Jurkat, Clone E6-1 (cell line): Measurements from ENCODE around the gene CUTC. TPM values are rescaled to one million over a fixed set of nuclear protein-coding genes. Genes with fewer than 3 reads are reported as not detected.
"Not testable (repeated sequence)": the region's sequence is repeated elsewhere in the genome, so short reads cannot be mapped to it uniquely, and the experiment has no call there.

Experiments
- DNase-seq: peaks from one replicate; pipeline ENCODE4 v3.0.0-alpha.2; 2011; ENCODE audit warnings: low read depth, low spot score
- H3K4me3 ChIP-seq: 2 replicates; pipeline ENCODE4 v1.5.1; 2011; ENCODE audit warnings: mild to moderate bottlenecking, low read length, control low read depth, moderate library complexity
- polyA plus RNA-seq: library from polyadenylated mRNA; unstranded; fragments of >200 nt; gene quantifications from one replicate; pipeline ENCODE4 v1.2.1, GENCODE V29; 2012; ENCODE audit warnings: missing spikeins; ENCODE audit not compliant: insufficient read length, insufficient read depth

CUTC gene, protein sequence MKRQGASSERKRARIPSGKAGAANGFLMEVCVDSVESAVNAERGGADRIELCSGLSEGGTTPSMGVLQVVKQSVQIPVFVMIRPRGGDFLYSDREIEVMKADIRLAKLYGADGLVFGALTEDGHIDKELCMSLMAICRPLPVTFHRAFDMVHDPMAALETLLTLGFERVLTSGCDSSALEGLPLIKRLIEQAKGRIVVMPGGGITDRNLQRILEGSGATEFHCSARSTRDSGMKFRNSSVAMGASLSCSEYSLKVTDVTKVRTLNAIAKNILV
- 72.5 TPM for polyA plus RNA-seq

- peak within 1 kb of the TSS; percentile 91 for H3K4me3 ChIP-seq
- peak; percentile 94 for DNase-seq
Observed at GRCh38 chr10:99732033-99732842, at the start of gene CUTC, which contains the start of gene COX15. CUTC (plus strand) TSS chr10:99732234; CDS start chr10:99732349, 115 bp downstream. COX15 (minus strand) TSS chr10:99732127; CDS start chr10:99732049, 78 bp downstream.

- no peak for DNase-seq
- no peak overlapping the region for H3K4me3 ChIP-seq
Observed at GRCh38 chr10:99682752-99683151, 49.3 kb upstream of the CUTC start.

DNA sequence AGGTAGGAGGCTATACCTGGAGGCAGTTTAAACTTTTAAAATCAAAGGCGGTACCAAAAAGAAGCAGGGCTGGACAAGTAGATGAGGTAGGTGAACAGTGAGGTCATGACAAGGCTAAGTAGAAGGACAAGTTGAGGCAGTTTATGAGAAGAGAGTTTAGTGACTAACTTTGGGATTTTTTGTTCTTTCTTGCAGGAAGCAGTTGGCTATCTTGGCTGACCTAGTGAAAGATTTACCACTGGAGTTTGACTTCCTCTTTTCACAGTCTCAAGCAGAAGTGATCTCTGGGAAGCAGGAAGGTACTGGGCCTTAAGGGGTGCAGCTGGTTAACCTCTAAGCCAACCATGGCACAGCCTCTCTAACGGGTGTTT, 46.5 kb upstream of the CUTC start:
- no peak for DNase-seq
- no peak overlapping the region for H3K4me3 ChIP-seq

DNA sequence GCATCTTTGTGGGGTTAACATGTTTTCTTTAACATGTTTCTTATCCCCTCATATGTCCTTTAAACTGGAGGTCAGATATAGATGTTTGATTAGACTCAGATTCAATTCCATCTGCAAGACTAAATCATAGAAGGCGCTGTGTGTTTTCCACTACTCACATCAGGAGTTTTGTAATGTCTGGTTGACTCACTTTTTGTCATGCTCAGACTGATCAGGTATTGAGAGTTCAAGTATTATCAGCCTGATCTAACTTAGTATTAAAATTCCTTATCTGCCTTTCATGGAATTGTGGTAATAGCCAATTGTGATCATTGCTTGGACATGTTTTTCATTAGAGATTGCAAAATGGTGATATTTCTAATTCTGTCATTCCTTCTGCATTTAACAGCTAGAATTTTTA, 42.6 kb upstream of the CUTC start:
- no peak overlapping the region for H3K4me3 ChIP-seq
- DNase-seq: no peak

DNA sequence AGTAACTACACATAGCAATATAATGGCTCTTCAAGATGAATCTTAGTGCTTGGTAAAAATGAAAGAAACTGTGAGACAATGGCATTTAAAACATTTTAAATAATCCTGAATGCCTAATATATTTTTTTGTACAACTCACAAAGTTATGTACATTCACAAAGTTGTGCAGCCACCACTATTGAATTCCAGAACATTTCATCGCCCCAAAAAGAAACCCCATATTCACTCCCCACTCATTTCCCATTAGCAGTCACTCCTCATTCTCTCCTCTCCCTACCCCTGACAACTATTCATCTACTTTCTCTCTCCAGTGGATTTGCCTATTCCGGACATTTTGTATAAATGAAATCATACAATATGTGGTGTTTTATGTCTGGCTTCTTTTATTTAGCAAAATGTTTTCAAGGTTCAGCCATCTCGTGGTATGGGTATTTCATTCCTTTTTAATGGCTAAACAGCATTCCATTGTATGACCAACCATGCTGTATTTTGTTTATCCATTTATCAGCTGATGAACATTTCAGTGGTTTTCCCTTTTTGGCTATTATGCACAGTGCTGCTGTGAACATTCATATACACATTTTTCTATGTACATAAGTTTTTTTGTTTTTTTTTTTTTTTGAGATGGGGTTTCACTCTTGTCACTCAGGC, 38.0 kb upstream of the CUTC start:
- DNase-seq: no peak
- H3K4me3 ChIP-seq: no peak overlapping the region

DNA sequence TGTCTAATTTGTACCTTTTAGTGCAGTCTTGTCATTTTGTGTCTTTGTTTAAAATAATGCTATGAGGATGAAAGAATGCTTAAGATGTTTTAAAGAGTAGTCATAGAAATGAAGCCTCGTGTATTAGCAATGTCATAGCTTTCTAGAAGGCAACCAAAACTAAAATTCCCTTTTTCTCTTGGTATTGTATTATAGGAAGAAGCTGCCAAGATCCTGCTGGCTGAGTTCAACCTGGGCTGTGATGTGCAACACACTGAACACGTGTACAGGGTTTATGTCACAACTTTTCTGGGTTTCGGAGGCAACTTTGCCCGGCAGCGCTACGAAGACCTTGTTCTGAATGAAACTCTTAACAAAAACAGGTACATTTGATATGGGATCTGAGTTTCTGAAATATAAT, 36.3 kb upstream of the CUTC start:
- H3K4me3 ChIP-seq: no peak overlapping the region

GRCh38 chr10:99698504-99699080, 33.4 kb upstream of the CUTC start:
- H3K4me3 ChIP-seq: no peak overlapping the region
- no peak for DNase-seq

More for the DNA sequence above, 36.3 kb upstream of the CUTC start:
- no peak for DNase-seq

DNA sequence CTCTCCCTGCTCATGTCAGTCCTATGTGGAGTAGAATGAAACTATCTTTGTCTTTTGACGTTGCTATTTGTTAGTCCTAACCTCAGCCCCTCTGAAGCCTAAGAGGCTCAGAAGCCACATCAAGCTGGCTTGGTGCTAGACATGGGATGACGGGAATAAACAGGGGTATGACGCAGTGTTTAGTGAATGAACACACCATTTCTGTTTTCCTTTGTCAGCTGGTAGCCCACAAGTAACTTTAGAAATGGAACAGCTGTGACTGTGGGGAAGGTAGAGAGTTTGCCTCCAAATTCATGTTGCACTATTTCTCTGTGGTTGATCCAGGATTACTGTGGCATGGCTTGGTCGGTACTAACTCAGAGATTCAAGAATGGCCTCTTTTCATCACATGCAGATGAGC, 31.4 kb upstream of the CUTC start:
- no peak overlapping the region for H3K4me3 ChIP-seq
- DNase-seq: no peak

GRCh38 chr10:99708428-99709012, 23.5 kb upstream of the CUTC start:
- DNase-seq: no peak
- H3K4me3 ChIP-seq: no peak overlapping the region

- H3K4me3 ChIP-seq: no peak overlapping the region
- DNase-seq: no peak
Observed at GRCh38 chr10:99709480-99710229, 22.4 kb upstream of the CUTC start.

GRCh38 chr10:99711129-99711719, 20.8 kb upstream of the CUTC start:
- DNase-seq: peak; percentile 39
- no peak overlapping the region for H3K4me3 ChIP-seq

DNA sequence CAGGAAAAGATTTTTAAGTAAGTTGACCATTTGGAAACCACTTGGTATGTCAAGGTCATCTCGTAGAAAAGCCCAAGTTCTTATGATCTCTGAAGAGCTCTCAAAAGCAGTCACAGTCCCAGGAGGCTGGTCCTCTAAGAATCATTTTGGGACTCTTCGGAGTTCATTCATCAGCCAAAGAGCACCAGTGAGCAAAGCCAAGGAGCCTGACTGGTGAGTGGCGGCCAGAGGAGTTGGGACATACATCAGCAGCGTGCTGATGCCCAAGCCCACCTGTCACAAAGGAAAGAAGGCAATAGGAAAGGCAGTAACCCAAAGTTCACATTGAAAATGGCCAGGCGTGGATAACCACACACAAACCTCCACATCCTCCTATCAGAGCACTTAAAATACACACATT, 17.6 kb upstream of the CUTC start:
- H3K4me3 ChIP-seq: no peak overlapping the region
- no peak for DNase-seq

GRCh38 chr10:99720387-99720786, 11.6 kb upstream of the CUTC start:
- no peak overlapping the region for H3K4me3 ChIP-seq
- no peak for DNase-seq

DNA sequence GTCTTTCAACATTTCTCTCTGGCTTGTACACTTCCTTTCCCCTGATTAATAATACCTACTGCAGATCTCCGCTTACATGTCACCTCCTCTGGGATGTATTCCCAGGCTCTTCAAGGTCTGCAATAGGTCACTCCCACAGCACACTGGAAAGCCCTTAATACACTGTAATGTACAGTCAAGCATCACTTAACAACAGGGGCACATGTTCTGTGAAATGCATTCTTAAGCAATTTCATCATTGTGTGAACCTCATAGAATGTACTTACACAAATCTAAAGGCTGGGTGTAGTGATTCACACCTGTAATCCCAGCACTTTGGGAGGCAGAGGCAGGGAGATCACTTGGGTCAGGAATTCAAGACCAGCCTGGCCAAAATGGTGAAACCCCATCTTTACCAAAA, 2.0 kb upstream of the CUTC start:
- DNase-seq: no peak
- no peak overlapping the region for H3K4me3 ChIP-seq

GRCh38 chr10:99731306-99732032, 565 bp upstream of the CUTC start:
- DNase-seq: no peak

GRCh38 chr10:99733366-99733765, 1.3 kb downstream of the CUTC start:
- DNase-seq: no peak
- H3K4me3 ChIP-seq: no peak overlapping the region

More at GRCh38 chr10:99731306-99732032, 565 bp upstream of the CUTC start:
- peak overlapping the region; percentile 91 for H3K4me3 ChIP-seq

DNA sequence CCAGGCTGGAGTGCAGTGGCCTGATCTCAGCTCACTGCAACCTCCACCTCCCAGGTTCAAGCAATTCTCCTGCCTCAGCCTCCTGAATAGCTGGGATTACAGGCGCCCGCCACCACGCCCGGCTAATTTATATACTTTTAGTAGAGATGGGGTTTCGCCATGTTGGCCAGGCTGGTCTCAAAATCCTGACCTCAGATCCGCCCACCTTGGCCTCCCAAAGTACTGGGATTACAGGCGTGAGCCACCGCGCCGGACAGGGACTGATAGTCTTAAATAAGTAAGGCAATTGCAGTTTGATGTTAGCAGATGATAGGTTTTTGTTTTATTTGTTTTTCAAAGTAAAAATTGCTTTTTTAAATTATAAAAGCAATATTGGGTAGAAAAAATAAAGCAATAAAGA, 2.1 kb downstream of the CUTC start:
- not testable (repeated sequence) for DNase-seq, H3K4me3 ChIP-seq

- H3K4me3 ChIP-seq: no peak overlapping the region
- no peak for DNase-seq
Observed at GRCh38 chr10:99740260-99740659, 8.2 kb downstream of the CUTC start.
